Stimulated activated CD8-positive, alpha-beta memory T cell treated with anti-CD3 and anti-CD28 coated beads, Interleukin-4, amount 100 ng/mL, for 1 hour (primary cell): ENCODE results near the gene AAK1.
"Not testable (repeated sequence)": the region's sequence is repeated elsewhere in the genome, so short reads cannot be mapped to it uniquely, and the experiment has no call there.

Experiments
- DNase-seq, 2 donors: peaks; one replicate each; pipeline ENCODE4 v3.0.0-alpha.2; 2020; ENCODE audit warnings: low read depth in 2 of 2, low spot score in 1 of 2

Gene AAK1

DNA sequence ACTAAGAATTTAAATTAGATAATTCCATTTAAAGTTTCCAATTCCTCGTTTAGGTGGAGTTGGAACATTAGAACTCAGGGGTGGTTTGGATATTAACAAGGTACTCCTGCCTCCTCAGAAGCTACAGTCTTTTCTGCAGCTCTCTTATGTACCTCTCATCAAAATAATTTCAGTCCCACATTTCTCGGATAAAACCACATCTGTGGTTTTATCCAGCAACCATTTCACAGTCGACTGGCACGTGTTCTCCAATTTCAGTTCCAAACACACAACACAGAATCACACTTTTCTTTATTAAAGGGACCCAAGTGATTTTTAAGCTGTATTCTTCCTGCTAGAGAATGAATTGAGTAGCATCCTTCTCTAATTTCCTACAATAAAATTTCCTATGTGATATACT lies 183.6 kb downstream of the AAK1 start:
- DNase-seq, result no peak

DNA sequence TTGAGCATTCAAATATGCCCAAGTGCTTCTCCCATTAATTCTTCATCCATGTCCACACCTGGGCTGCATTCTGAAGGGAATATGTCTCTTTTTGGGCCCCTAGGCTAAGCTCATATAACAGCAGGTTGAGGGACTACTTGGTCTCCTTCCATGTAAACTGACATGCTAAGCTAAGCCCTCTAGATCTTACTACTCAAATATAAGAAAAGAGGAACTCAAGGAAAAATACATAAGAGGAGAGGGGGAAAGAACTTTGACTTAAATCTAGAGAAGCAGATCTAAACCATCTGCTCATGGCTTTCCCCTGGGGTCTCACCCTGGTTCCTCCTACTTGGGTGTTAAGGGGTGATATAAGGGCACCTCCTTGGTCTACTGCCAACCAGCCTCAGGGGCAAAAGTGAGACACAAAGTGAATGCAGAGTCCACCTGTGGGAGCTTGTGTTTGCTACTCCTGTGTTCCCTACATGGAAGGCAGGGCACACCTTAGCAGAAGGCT lies 186.5 kb downstream of the AAK1 start:
- DNase-seq, result no peak

DNA sequence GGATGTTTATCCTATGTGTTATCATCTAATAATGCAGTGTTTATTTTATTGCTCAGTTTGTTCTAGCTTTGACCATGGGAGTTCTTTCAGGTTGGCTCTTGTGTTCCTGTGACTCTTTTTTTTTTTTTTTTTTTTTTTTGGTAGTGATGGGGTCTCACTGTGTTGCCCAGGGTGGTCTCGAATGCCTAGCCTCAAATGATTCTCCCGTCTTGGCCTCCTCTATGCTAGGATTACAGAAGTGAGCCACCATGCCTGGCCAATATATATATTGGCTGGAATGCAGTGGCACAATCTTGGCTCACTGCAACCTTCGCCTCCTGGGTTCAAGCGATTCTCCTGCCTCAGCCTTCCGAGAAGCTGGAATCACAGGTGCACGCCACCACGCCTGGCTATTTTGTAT lies 187.4 kb downstream of the AAK1 start:
- no peak for DNase-seq

DNA sequence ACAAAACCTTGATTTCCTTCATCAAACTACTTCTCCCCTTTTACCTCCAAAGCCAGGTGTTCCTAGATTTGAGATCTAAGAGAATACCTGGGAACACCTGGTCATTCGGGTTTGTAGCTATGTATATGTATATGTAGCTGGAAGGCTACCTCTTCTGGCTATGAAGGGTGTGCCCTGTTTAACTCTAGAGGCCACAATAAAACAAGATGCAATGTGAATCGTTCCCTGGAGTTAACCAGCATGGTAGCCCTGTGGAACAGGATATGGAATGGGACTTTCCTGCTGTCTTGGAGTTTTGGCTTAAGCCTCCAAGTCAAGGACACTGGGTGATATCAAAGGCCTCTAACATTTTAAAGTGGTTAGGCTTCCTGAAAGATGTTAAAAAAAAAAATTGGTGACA lies 188.6 kb downstream of the AAK1 start:
- no peak for DNase-seq

DNA sequence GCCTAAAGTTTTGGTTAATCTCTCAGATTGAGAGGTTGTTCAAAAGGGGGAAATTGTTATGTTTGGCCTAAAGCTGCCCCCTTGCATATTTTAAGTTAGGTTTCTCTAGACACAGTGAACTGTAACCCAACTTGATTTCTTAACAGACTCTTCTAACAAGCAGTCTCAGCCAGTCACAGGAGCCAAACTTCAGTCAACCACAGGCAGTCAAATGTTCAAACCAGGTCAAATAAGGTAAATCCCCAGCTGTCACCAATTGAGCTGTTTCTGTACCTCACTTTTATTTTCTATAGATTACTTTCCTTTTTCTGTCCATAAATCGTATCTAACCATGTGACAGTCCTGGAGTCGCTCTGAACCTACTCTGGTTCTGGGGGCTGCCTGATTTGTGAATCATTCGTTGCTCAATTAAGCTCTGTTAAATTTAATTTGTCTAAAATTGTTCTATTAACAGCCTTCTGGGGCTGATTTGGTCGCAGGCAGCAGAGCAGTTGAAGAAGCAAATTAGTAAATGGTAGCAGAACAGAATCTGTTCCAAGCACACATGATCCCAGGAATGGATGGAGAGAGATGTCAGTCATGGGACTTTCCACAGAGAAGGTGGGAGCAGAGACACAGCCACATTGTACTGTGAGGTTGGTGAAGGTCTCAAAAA lies 189.9 kb downstream of the AAK1 start:
- DNase-seq, result no peak

DNA sequence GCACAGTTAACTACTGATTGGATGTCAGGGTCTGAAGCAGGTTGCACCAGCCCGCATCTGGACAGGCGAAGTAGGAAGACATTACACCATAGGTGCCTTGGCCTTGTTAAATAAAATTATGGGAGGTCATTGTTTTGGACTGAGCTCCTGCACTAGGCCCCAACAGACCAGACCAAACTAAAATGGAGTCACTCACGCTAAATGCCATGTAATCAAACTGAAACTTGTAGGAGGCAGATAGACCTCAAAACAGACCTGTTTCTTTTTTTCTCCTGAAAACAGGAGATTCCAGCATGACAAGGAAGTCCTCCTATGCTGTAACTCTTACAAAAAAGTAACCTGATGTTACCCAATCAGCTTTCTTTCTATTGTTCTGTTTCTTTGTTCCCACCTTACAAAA lies 190.9 kb downstream of the AAK1 start:
- DNase-seq, result no peak

DNA sequence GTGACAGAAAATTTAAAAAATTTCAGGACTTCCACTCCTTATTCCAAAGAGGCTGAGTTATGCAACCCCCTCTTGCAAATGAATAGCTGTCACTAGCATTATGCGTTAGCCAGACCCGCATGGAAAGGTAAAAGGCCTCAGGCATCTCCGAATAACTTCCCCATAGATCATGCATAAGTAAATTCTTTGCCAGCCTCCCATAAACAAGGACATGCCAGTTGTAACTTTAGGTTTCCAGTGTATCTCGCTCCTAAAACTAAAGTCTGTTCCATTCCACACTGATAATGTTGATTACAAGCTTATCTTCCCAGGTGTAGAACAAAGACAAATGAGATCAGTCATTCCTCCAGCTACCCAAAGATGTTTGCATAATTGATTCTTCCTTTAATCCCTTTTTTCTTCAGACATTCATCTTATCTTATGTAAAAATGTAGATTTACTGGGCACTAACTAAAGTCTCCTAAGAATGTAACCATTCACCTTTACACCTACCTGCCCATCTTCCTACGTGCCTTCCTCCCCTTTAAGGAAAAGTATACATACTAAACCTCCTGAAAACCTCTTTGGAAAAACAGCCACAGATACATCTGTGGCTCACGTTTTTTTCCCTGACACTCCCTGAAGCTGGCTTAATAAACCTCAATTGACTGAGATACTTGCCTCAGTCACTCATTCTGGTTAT lies 192.7 kb downstream of the AAK1 start:
- DNase-seq, result no peak

DNA sequence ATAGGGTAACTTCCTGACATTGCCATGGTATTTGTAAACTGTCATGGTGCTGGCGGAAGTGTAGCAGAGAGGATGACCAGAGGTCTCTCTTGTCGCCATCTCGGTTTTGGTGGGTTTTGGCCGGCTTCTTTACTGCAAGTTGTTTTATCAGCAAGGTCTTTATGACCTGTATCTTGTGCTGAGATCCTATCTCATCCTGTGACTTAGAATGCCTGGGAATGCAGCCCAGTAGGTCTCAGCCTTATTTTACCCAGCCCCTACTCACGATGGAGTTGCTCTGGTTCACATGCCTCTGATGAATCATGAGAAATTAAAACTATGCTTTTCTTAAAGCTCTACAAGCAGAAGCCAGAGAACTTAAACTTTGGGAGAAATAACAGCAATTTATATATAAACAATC lies 193.6 kb downstream of the AAK1 start:
- no peak for DNase-seq

DNA sequence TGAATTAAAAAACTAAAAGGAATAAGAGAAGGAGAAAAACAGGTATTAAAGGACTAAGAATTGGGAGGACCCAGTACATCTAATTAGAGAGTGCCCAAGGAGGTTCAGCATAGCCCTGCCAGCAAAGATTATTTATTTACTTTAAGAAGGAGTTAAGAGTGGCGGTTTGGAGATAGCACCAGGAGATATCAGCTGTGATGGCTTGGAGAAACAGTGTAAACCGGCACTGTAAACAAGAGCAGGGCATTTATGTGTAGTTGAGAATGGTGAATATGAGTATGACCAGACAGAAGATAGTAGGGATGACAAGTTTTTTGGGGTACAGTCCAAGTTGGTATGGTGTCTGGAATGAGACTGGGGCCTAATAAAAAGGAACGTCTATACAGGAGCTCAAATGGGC lies 199.9 kb downstream of the AAK1 start:
- DNase-seq, result not testable (repeated sequence)

DNA sequence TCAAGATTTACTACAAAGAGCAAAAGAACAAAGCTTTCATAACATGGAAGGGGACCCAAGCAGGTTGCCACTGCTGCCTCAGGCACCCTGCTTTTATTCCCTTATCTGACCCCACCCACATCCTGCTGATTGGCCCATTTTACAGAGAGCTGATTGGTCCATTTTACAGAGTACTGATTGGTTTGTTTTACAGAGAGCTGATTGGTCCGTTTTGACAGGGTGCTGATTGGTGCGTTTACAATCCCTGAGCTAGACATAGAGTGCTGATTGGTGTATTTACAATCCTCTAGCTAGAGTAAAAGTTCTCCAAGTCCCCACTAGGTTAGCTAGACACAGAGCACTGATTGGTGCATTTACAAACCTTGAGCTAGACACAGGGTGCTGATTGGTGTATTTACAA lies 204.0 kb downstream of the AAK1 start:
- DNase-seq, result not testable (repeated sequence)

DNA sequence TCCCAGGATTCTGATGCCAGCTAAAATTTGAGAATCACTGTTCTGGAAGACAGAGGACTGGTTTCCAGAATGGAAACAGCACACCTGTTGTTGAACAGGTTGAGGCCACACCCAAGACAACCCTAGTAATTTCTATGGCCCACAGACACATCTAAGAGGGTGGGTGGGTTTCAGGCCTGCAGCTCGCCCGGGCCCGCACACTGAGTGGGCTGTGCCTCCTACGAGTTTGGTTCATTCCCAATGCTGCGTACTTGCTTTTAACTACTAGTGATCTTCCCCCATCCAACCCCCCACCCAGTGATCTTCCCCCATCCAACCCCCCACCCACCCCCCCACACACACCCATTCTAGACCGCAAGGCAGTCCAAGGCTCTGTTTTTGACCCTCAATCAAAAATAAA lies 205.0 kb downstream of the AAK1 start:
- no peak for DNase-seq

DNA sequence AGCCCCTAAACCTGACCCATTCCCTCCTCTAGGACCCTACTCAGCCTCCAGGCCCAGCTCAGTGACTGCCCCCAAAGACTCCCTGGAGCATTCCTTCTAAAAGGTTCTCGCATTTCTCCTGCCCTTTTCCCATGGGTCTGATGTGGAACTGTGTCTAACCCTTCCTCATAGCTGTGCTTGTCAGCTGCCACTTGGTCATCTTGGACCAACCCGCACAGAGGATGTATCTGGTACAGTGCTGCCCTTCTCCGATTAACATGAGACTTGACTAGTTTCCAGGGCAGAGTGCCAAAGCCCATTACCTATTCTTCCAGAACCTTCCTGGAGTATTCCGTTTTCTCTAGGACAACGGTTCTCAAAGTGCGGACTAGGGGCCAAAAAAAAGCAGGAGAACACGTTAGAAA lies 205.8 kb downstream of the AAK1 start:
- no peak for DNase-seq

DNA sequence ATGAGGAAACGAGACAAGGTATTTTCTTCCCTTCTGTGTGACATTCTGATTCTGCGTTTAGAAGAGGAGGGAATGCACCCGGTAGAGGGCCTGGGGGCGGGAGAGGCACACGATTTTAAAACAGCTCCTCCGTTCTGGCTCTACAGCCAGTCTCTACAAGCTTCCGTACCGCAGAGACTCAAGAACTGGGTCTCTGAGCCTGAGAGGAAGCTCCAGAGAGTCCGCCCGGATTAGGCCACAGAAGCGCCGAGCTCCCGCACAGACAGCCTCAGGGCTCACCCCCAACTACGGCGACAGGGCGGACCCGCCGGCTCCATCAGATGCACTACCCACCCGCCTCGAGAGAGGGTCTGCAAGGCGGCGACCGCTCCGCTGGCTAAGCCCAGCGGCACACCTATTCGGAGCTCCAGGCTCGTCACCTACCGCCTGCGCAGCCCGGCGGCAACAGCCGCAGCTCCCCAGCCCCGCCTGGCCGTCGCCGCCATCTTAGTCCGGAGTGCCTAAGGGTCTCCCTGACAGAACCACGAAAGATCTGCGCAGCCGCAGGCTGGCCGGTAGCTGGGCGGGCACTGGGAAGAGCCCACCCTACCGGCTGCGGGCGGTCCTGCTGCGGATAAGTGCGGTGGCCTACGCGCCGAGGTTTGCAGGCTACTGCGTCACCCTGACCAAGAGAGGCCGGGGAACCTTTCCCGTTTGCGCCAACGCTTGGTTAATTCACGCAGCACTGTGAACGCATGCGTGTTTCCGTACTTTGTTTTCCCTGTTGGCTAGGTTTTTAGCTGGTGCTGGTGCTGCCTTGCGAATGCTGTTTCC lies 206.4 kb downstream of the AAK1 start, which contains the start of gene NFU1:
Gene NFU1, minus strand, starts transcription at position 498 of the 813 bp plus-strand sequence. Its CDS starts 13 bp downstream, at position 485.
- DNase-seq, result peak; percentile 62 to 72

DNA sequence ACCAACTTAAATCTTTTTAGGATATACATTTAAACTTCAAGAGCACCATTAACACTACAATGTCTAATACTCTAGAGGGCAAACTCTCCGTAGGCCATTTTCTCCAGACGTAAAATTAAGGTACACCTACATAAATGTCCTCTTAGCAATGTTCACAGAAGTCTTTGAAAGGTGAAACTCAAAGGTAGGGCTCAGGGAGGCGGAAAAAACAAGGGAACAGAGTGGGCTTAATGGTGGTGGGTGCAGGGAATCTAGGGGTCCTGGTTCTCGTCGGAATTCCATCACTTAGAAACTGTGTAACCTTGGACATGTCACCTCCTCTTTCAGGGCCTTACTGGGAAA lies 207.0 kb downstream of the AAK1 start:
- DNase-seq, result no peak

DNA sequence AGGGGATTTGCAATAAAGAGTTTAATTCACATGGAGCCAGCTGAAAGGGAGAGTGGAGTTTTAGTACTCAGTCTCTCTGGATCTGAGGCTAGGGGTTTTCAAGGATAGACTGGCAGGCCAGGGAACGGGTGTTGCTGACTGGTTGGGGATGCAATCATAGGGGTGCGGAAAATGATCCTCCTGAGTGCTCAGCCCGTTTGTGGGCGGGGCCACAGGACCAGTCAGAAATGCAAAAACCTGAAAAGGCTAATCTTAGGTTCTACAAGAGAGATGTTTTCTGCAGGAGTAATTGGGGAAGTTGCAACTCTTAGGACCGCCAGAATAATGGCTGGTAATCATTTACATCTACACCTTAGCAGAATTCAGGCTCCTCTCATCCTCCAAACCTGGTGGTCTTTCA lies 208.8 kb downstream of the AAK1 start:
- DNase-seq, result no peak

DNA sequence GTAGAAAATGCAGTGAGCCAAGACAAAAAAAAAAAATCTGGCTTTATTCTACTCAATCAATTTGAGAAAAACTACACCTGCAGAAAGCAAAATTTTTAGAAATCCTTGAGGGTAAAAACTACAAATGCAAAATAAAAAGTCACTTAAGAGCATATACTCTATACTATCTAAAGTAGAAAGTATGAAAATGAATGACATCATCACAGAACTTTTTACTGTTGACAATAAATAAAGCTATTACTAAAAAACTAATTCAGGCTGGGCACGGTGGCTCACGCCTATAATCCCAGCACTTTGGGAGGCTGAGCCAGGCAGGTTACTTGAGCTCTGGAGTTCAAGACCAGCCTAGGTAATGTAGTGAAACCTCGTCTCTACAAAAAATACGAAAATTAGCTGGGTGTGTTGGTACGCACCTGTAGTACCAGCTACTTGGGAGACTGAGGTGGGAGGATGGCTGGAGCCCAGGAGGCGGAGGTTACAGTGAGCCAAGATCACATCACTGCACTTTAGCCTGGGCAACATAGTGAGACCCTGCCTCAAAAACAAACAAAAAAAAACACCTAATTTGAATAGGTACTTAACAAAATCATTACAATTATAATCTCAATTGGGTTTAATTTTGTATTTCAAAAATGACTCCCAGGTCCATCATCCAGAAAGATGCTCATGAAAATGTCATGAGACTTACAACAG lies 213.9 kb downstream of the AAK1 start:
- no peak for DNase-seq

DNA sequence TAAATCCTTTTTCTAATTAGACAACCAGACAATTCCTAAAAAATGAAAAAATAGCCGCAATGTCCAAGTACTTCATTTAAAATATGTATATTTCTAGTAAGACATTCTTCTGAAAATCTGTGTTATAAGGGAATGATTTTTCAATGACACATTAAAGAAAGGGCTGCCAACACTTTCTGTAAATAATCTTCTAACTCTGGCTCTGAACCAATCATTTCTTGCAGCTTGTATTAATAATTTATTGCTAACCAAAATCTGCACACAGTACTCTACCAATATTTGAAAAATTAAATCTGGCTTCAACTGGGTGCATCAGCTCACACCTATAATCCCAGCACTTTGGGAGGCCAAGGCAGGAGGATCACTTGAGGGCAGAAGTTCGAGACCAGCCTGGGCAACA lies 214.6 kb downstream of the AAK1 start:
- DNase-seq, result no peak

DNA sequence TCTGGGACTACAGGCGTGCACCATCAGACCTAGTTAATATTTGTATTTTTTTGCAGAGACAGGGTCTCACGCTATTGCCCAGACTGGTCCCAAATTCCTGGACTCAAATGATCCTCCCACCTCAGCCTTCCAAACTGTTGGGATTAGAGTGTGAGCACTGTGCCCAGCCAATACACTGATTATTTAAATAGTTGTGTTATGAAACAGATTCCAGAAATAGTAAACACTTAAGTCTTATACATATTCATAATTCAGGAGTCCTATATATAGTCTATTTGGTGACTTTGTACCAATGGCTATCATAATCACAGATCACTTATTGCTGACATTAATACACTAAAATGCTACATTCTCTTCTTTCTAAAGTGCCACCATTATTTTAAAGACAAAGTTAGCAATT lies 219.1 kb downstream of the AAK1 start:
- DNase-seq, result no peak

DNA sequence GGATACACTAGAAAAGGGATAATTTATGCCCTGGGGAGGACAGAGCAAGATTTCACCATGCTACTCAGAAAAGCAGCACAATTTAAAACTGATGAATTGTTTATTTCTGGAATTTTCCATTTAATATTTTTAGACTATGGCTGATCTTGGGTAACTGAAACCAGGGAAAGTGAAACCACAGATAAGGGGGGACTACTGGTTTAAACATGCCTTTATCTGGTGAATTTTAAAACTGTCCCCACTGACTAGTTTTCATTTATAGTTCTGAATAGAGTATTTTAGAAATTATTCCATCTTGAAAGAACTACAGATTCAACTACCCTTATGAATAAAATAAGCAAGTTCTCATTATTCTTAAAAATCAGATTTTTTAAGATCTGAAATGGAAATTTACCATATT lies 221.3 kb downstream of the AAK1 start:
- DNase-seq, result no peak

DNA sequence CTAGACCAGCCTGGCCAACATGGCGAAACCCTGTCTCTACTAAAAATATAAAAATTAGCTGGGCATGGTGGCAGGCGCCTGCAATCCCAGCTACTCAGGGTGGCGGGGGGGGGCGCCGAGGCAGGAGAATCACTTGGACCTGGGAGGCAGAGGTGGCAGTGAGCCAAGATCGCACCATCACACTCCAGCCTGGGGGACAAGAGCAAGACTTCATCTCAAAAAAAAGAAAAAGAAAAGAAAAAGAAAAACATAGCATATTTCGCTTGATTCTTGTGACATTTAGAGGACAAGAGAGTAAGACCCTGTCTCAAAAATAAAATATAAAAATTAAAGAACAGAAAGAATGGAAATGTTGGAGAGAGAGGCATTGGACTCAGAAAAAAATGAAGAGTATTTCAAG lies 224.4 kb downstream of the AAK1 start:
- not testable (repeated sequence) for DNase-seq

DNA sequence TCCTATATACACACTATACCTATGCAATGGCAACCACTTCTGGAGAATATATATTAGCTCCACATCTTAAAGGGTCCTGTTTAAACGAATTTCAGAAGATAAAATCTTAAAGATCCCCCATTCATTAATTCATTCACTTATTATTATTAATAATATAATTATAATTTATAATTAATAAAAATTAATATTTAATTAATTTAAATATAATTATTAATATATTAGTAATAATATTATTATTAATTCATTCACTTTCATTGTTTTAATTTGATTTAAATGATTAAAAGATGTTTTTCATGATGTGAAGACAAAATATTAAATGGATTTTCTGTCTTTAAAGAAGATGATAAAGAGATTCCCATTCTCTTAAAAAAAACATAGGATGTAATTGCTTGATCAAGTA lies 227.4 kb downstream of the AAK1 start:
- DNase-seq, result no peak
